ENCODE measurements around the gene AKAP13.

DNA sequence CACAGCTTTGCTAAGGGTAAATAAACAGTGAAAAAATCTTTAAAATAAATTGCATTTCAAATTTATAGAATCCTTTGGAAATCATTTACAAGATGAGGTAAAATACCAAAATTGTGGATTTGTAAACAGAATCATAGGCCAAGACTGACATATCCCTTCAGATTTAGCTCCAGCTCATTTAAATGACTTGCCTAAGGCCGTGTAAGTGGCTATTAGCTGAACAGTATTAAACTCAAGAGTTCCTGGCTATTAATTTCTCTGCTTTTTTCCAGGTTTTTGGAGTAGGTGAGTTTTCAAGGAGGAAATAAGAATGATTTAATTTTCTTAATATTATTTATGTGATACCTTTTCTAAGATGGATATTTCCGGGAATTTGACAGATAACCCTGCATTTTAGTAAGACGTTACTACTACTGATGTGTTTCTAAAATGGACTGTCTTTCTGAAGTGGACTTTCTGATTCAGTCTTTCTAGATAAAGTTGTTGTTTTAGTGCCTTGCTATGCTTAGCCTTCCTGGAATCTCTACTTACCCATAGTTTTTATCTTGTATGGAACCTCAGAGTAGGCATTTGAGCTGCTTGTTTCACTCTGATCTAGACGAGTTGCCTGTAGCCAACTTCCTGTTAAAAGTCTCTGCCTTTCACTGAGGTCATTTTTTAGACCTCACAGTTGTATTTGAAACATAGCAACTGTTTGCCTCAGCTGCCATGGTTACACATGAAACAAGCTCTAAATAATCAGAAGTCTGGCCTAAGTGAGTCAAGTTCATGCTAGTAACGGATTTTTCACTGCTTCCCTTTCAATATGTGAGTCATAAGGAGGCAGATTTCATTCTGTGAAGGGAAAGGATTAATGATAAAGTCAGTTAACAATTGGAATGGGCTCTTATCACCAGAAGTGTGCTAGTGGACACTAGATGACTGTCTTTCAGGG lies 287.4 kb downstream of the AKAP13 start:
- TF ChIP-seq, protein P1, sequence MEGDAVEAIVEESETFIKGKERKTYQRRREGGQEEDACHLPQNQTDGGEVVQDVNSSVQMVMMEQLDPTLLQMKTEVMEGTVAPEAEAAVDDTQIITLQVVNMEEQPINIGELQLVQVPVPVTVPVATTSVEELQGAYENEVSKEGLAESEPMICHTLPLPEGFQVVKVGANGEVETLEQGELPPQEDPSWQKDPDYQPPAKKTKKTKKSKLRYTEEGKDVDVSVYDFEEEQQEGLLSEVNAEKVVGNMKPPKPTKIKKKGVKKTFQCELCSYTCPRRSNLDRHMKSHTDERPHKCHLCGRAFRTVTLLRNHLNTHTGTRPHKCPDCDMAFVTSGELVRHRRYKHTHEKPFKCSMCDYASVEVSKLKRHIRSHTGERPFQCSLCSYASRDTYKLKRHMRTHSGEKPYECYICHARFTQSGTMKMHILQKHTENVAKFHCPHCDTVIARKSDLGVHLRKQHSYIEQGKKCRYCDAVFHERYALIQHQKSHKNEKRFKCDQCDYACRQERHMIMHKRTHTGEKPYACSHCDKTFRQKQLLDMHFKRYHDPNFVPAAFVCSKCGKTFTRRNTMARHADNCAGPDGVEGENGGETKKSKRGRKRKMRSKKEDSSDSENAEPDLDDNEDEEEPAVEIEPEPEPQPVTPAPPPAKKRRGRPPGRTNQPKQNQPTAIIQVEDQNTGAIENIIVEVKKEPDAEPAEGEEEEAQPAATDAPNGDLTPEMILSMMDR (IDR thresholded peaks at IDR 0.05) = no peak
- TF ChIP-seq EP300 (IDR thresholded peaks at IDR 0.05) (peak in 3 of 4 donors; percentile 11 to 84 (median 53)), POLR2A (IDR thresholded peaks at IDR 0.05) (no peak)
